Middle frontal gyrus (tissue), 1 donor: Measurements from ENCODE around the gene VPS41.

Experiments used
- DNase-seq: peaks from one replicate; pipeline ENCODE4 v3.0.0-alpha.2; 2015; ENCODE audit warnings: low spot score; ENCODE audit errors: extremely low spot score

Gene VPS41

DNA sequence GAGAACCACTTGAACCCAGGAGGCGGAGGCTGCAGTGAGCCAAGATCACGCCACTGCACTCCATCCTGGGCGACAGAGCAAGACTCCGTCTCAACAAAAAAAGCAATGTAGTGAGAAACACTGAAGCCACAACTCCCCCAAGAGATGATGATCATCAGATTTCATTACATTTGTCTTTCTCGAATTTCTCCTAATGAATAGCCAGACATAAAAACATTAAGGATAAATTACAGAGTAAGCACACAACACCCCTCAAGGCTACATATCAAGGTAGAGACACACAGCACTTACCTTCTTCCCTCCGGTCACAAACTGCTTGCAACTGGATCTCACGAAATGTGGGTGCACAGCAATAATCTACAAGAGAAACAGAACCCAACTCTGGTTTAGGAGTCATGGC is 91.5 kb downstream of the VPS41 start:
- no peak for DNase-seq

DNA sequence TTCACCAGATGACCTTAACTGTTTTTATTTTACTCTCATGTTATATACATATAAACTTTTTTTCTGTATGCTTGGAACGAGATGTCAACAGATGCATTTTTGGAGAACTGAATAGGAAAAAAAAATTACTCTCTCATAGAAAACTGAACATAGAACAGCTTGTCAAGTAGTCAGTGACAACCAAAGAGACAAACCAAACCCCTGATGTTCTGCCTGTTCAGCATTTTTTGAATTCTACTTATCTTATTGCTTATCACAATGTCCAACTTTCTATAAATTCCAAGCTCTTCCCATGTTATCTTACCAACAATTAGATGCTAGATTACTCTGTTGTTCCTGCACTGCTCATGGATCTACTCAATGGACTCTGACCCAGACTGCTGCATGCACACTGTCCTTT is 95.2 kb downstream of the VPS41 start:
- DNase-seq, result no peak

DNA sequence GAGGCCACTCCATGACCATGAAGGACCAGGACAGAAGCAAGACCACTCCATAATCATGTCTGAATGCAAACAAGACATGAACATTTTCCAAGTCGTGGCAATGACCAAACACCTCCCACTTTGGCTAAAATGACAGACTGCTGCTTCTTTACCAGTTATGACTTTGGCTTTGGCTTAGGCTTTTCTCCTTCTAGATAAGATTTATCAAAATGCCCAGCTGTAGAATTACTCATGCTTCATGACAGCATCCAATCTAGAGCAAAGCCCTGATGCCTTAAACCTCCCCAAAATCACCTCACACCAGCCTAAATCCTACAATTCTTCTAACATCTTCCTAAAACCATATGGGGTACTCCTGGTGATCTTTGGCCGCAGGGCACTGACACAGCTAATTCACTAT is 102.1 kb downstream of the VPS41 start:
- no peak for DNase-seq

DNA sequence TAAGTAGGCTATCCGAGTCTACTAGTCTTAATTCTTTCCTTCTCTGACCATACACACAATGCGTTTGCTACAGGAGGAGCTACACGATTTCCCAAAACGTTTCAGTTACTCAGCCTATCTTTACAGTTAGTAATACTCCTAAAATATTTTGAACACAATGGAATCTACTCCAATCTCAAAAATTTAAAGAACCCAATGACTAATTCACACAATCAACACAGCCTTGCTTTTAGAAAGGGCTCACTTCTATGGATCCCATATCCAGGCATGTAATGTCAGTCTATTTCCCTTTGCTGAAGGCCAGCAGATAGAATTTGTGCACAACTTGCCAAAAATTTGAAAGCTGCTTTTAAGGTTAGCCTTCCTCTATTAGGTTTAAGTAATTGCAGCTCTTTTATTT is 107.2 kb downstream of the VPS41 start:
- no peak for DNase-seq

DNA sequence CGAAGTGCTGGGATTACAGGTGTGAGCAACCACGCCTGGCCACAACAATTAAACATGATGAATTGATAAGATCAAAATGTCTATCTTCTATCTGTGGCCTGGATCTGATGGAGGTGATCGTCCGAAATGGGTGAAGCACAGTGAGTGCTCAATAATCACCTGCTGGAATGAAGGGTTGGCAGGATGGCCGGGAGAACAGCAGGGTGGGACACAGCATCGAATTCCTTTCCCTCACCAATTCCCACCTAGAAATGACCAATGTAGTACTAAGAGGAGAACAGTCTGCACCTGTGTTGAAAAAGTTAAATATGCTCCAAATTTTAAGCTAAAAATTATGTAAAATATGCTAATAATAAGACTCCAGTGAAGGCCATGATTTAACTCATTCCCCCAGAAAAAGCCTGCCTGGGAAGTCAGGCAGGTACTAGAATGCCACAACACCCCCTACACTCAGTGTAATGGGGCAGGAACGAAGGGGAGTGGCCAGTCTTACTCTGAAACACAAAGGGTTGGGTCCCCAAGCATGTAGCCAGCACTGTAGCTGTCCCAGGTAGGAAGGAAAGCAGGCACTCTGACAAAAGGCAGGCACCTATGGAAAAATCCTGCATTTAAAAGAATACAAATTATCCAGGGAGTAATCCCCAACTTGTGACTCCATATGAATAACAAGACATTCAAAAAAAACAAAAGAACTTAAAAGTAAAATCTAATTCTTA is 110.3 kb downstream of the VPS41 start:
- DNase-seq, result no peak

DNA sequence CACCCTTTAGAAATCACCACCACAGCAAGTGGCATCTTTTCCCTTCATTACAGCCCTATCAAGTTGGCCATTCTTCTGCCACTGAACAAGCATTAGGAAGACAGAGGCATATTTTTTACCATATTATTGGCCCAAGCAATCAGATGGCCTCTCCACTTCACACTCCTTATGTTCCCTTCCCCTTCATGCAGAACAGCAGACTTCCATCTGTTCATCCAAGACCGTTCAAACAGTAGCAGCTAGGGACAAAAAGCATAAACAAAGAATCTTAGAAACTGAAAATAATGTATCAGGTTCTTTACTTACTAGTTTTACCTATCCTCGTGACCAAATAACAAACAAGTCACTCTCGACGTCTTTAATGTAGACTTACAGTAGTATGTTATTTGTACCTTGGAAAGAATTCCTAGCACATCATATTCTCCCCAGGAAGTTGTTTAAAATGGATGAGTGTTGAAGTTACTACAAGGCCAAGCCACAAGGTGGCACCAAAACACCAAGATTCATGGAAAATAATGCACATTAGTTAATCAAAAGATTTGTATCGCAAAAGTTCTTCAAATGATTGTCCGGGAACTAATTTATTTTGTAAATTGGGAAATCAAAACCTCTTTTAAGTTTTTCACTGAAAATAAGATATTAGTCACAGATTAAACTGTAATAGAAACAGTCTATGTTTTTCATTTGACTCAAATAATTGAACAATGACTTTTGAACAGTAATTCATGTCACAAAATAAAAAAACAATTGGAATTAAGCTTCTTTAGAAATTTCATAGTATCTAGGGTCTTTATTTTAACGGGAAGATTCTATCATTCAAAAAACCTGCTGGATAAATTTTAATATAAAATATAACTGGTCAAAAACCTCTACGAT is 112.1 kb downstream of the VPS41 start:
- DNase-seq, result peak; percentile 49

DNA sequence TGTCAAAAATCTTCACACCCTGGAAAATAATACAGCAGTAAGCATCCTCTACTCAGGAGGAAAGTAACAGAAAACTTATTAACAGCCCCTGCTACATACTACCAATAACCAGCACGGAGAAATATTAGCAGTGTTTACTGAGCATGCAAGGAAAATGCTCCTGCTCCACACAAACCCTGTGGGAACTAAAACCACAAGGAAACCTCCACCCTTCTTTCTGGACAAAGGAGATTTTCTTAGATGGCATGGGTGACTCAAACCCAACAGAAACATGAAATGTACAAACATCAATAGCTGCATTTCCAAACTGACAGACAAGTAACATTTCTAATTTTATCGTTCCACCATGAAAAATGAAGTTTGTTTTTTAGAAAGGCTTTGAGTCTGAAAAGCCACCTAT is 113.4 kb downstream of the VPS41 start:
- no peak for DNase-seq

DNA sequence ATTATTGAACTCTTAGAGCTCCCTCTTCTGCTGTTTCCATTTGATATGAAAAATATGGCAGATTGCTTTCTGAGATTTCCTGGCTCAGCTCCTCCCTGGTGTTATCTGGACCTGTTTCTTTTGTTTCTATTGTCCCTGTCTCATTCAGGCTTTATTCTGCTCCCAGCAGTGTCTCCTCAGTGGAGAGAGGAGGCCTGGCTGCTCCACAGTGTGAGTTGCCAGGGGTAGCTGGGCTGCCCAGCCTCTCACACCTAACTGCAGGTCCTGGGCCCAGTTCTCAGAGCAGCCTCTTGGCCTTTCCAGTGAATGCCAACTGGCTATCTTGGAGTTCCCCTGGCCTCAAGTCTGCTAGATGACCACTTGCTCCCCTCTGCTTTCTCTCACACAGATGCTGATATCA is 127.0 kb downstream of the VPS41 start:
- DNase-seq, result no peak

DNA sequence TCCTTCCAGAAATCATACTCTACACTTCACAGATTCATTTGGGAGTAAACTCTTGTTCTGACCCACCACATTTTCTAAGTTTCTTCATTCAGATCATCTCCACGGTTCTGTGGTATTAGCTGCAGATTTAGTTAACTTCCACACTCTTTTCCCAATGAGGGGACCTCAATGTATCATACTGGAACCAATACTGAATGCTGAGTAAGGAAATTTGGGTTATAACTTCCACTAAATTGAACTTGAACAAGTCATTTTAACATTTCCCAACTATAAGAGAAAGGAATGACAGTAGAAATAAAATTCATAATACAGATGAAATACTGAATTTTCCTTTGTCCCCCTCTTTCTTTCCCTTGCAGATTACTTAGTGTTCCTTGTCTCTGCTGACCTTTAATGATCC is 131.4 kb downstream of the VPS41 start:
- DNase-seq, result no peak

DNA sequence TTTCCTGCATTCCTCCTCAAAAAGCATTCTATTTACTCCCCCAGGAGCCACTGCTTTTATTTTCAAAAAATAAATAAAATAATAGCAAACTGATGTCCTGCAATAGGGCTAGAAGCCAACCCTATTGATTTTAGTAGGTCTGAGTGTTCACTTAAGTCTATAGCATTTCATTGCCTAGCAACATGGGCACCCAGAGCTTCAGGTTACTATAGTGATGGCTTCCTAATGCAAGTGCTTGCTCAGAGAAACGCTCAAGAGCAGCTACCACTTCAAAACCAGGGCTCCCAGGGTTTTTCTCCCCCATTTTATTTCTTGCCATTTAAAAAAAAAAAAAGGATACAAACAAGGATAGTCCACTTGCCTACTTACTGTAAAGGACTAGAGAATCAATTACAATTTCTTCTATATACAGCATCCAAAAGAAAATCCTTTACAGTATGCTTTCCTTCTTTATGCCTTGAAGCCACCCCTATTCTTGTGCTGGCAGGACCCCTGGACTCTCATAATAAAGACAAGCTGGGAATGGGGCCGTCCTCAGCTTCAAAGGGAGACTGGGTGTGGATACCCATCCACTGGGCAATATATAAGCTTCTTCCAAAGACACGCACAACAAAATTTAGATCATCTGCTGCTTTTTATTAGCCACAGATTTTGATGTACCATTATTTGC is 133.3 kb downstream of the VPS41 start:
- no peak for DNase-seq

DNA sequence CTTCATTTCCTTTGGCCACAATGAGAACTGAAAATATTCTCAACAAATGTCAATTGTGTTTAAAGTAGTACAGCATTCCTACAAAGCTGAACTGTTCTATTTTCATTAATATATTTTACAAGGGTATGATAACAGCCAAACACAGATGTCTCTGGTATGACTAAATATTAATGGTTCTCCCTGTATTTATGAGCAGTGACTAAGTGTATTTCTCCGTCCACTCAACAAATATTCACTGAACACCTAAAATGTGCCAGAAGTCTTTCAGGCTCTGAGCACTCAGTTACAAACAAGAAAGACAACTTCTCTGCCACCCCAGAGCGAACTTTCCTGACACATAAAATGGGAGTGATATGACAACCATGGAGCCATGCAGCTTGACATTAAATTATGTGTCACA is 135.6 kb downstream of the VPS41 start:
- DNase-seq, result no peak

DNA sequence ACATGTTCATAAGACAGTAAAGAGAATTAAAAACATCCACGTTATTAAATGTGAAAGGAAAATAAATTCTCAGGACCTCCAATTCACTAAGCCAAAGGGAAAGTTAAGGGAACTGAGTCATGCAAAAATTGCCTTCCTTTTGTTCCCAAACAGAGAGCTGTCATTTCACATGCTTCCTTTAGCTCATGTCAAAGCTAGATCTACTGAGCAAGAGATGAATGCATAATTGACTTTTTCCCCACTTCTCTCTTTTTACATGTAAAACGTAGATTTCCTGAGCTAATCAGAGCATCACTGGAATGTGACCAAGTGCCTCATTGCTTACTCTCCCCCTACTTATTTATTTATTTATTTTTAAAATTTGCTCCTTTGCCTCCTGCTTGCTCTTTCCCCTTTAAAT is 148.8 kb downstream of the VPS41 start:
- no peak for DNase-seq

DNA sequence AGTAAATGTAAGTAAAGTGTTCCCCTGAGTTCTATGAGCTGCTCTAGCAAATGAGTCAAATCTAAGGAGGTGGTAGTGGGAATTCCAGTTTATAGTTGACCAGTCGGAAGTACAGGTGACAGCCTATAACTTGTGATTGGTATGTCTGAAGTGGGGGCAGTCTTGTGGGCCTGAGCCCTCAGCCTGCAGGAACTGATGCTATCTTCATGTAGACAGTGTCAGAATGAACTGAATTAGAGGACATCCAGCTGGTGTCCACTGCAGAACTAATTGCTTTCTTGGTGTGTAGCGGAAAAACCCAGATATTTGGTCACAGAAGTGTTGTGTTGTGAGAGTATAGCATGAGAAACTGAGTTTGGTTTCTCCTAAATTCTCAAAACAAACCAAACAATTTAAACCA is 150.0 kb downstream of the VPS41 start:
- no peak for DNase-seq

DNA sequence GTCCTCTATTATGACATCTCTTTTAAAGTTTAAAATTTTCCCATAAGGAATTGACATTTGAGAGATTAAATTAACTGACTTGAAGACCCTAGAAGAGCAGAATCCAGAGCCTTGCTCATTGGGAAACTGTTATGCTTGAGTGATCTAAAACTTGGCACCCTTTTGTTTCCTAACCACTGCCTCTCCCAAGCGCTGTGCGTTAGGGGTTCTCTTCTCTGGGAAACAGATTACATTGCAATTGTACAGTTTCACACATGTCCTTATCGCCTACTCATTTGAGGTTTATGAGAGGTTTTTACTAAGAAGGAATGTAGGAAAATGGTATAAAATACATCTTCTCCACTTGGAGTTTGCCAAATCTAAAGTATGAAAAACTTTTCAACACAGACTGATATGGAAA is 151.1 kb downstream of the VPS41 start:
- no peak for DNase-seq

DNA sequence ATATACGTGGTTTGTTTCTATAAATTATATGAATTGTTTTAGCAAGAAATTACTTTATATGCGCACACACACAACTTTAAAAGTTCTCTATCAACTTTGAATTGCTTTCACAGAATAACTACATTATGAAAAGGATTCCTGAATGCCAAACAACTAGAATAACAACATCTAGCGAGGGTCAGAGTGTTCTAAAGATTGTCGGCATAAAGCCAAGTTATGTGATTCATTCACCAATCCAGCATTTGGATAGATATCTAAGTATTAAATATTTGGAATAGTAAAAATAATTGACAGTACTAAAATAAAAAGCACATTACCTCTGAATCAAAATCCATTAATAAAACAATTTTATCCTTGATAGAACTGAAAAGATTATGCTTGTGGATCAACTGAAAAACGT is 152.5 kb downstream of the VPS41 start:
- no peak for DNase-seq

DNA sequence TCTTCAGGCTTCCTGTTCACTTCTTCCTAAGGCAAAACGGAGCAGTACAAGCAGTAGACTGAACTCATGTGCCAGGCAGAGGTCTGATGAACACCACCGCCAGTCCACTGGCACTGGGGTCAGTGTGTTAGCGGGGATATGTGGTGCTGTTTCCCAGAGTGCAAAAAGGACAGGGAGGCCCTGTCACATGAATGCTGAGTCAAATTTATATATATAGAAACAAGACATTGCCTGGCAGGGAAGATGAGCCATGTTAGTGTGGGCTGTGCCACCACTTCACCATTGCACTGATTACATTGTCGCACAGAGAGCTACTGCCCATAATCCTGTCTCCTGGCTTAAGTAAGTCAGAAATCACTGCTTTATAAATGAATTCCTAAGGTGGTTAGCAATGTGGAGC is 155.6 kb downstream of the VPS41 start:
- DNase-seq, result no peak

DNA sequence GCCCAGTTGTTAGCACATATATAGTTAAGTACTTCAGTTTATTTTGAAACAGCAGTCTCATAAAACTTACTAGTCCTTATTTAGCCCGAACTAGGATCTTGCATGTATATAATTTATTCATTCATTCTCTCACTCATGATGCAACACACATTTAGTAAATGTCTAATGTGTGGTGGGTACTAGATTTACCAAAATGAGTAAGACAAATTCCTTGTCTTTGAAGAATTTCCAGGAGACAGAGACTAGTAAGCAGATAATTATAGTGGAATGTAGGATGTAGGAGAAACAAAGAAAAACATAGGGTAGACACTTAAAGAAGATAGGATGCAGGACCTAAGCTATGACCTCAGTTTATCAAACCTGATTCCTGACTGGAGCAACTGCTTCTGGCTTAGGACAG is 157.6 kb downstream of the VPS41 start:
- DNase-seq, result no peak

DNA sequence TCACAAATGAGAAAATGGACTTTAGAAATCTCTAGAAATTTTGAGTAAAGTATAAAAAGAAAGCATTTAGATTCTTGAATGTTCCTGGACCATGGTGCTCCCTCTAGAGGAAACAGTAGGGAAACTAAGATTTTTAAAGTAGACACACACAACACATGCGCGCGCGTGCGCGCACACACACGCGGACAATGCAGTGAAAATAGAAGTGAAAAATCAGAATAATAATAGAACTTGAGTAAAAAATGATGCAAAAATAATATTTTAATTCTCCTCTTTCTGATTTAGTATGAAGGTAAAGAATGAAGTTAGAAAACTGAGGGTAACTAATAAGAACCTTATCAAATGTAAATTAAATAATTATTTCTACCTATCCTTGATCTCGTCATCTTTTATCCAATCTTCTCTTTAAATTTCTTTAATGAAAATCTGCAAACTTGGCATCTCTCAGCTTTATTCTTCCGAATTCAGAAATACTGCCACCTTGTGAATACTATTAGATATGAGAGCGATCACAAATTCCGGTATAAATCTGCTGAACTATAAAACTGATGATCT is 160.9 kb downstream of the VPS41 start:
- DNase-seq, result peak; percentile 20

DNA sequence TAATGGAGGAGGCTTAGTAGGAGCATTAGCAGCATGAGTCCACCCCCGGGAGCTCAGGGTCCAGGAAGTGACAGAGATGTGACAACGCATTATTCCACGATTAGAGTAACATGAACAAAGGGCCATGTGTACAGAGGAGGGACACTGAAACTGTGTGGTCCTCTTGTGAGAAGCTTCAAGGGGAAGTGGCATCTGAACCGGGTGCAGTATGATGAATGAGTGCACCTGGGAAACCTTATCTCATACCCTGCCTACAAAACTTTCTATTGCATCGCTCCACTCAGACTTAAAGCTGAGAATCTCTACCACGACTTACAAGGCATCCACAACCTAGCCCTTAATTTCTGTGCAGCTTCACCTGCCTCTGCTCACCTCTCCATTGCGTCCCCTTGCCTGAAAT is 162.6 kb downstream of the VPS41 start:
- no peak for DNase-seq

DNA sequence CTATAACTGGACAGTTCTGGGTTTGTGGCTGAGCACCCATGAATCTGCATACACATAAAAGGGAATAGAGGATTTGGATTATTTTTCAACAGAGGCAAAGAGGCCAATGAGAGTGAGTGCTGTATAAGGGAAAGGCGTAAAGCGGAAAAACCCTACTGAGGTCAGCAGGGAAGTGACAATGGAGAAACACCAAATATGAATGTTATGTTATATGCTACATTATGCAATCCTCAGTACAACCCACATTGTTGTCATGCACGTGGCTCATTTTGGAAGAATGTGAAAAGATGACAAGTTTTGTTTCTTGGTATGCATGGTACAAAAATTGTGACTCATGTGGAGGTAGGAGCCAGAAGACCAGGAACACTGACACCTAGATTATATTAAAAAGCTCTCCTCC is 164.2 kb downstream of the VPS41 start:
- DNase-seq, result no peak

DNA sequence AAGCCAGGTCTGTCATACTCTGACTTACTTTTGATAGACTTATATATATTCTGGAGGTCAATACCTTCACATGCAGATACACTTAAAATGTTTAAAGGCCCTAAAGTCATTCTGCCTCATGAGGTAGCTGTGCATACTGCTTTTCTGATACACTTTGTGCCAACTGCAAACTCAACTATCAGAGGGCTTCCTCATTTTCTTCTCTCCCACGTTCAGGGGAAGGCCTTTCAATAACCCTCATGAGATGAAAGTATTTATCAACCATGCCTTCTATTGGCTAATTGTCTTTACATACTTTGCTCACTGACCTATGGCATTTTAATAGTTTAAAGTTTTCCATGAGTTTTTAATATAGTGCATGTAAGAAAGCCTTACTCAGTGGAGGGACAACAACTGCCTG is 165.1 kb downstream of the VPS41 start:
- DNase-seq, result no peak

DNA sequence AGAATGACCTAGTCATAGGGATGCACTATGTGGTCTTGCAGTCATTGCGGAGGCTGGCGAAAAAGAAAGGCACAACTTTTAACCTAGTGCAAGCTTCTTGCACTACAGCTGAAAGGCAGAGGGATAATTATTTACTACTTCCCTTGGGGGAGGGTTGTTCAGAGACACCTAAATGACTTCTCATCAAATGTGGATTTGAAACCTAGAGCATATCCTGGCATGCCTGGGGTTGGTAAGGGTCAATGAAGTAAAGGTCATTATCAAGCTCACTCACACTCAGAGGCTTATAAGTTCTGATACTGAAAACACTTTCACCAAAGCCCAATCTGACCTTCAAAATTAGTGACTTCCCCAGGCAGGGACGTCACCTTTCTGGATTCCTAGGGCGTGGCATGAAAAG is 168.9 kb downstream of the VPS41 start:
- DNase-seq, result no peak
